Thymus (tissue), 11 donors: Measurements from ENCODE around the gene SYNDIG1. TPM values are rescaled to one million over a fixed set of nuclear protein-coding genes. Genes with fewer than 3 reads are reported as not detected.

ENCODE experiments used
- DNase-seq, 9 donors: peaks; one replicate each; pipeline ENCODE4 v3.0.0-alpha.2; 2013; ENCODE audit warnings: low spot score in 9 of 9, low read depth in 6 of 9, missing footprints in 1 of 9
- H3K27ac ChIP-seq, 2 donors: one replicate each; pipeline ENCODE4 v1.5.1; 2013; ENCODE audit warnings: control low read depth in 1 of 2, low read depth in 1 of 2, low read length in 1 of 2, mild to moderate bottlenecking in 1 of 2, moderate library complexity in 1 of 2
- H3K27me3 ChIP-seq, 2 donors: one replicate each; pipeline ENCODE4 v1.5.1; 2013; ENCODE audit warnings: low read length in 1 of 2; ENCODE audit not compliant: control insufficient read depth in 2 of 2, insufficient read depth in 1 of 2
- H3K36me3 ChIP-seq, 2 donors: one replicate each; pipeline ENCODE4 v1.5.1; 2013; ENCODE audit warnings: low read length in 1 of 2, mild to moderate bottlenecking in 1 of 2, moderate library complexity in 1 of 2; ENCODE audit not compliant: control insufficient read depth in 2 of 2, insufficient read depth in 2 of 2
- H3K4me1 ChIP-seq, 2 donors: one replicate each; pipeline ENCODE4 v1.5.1; 2013; ENCODE audit warnings: low read length in 2 of 2; ENCODE audit not compliant: control insufficient read depth in 2 of 2, insufficient read depth in 2 of 2
- H3K4me3 ChIP-seq, 2 donors: one replicate each; pipeline ENCODE4 v1.5.1; 2013; ENCODE audit warnings: low read length in 2 of 2, control low read depth in 1 of 2, mild to moderate bottlenecking in 1 of 2
- H3K9me3 ChIP-seq, 2 donors: one replicate each; pipeline ENCODE4 v1.5.1; 2013; ENCODE audit warnings: low read length in 1 of 2, mild to moderate bottlenecking in 1 of 2; ENCODE audit not compliant: control insufficient read depth in 2 of 2, insufficient read depth in 1 of 2
- WGBS: extraction: QIAGEN DNeasy Blood & Tissue Kit; methylation state at CpG from one replicate; pipeline ENCODE4 v1.1.7; 2013; 5-methylcytosine and 5-hydroxymethylcytosine counted together
- polyA plus RNA-seq: library from polyadenylated mRNA; stranded (reverse); fragments of 200-250 nt; gene quantifications from one replicate; pipeline ENCODE4 v1.2.3, GENCODE V29; 2013
- total RNA-seq: library from RNA; stranded (reverse); fragments of 120-200 nt; gene quantifications from one replicate; pipeline ENCODE4 v1.2.4, GENCODE V29; 2013
- donor health status: healthy.

The SYNDIG1 gene
- total and polyA plus RNA-seq, 2 donors: 0.41 to 3.2 TPM

- no peaks in the 10 kb centered on the region for H3K36me3 ChIP-seq
- no peak overlapping the region for H3K4me3 ChIP-seq
- peaks cover 0 to 10% of the 10 kb centered on the region in 2 donors for H3K4me1 ChIP-seq
- no peak overlapping the region for H3K27ac ChIP-seq
- H3K9me3 ChIP-seq: no peaks in the 10 kb centered on the region
- WGBS: 96% methylated on average over 2 of the region's 2 CpGs
- no peak for DNase-seq
- H3K27me3 ChIP-seq: no peaks in the 10 kb centered on the region
Measured at GRCh38 chr20:24492698-24493097, 23.3 kb downstream of the SYNDIG1 start.

- DNase-seq: no peak
- Histone ChIP-seq H3K4me3 (no peak overlapping the region), H3K27me3 (no peaks in the 10 kb centered on the region), H3K9me3 (no peaks in the 10 kb centered on the region), H3K36me3 (no peaks in the 10 kb centered on the region), H3K4me1 (peaks cover 0 to 10% of the 10 kb centered on the region in 2 donors), H3K27ac (no peak overlapping the region)
- WGBS: over 99% methylated on average over 4 of the region's 4 CpGs
Measured at GRCh38 chr20:24493181-24493580, 23.8 kb downstream of the SYNDIG1 start.

- WGBS: 97% methylated on average over 23 of the region's 23 CpGs
- Histone ChIP-seq H3K36me3 (no peaks in the 10 kb centered on the region), H3K4me3 (no peak overlapping the region), H3K27me3 (no peaks in the 10 kb centered on the region), H3K9me3 (no peaks in the 10 kb centered on the region), H3K27ac (no peak overlapping the region), H3K4me1 (peaks cover 0 to 10% of the 10 kb centered on the region in 2 donors)
- DNase-seq: no peak
Measured at GRCh38 chr20:24493661-24494459, 24.4 kb downstream of the SYNDIG1 start.

GRCh38 chr20:24494460-24494920 is 25.1 kb downstream of the SYNDIG1 start:
- no peak overlapping the region for H3K27ac ChIP-seq
- no peaks in the 10 kb centered on the region for H3K27me3 ChIP-seq
- H3K4me3 ChIP-seq: no peak overlapping the region
- H3K9me3 ChIP-seq: no peaks in the 10 kb centered on the region
- no peak for DNase-seq
- H3K4me1 ChIP-seq: peaks cover 0 to 10% of the 10 kb centered on the region in 2 donors
- no peaks in the 10 kb centered on the region for H3K36me3 ChIP-seq
- 95% methylated on average over 7 of the region's 7 CpGs for WGBS

GRCh38 chr20:24495266-24495665 is 25.8 kb downstream of the SYNDIG1 start:
- H3K36me3 ChIP-seq: no peaks in the 10 kb centered on the region
- WGBS: 98% methylated on average over 8 of the region's 8 CpGs
- H3K27ac ChIP-seq: no peak overlapping the region
- peaks cover 0 to 10% of the 10 kb centered on the region in 2 donors for H3K4me1 ChIP-seq
- no peak overlapping the region for H3K4me3 ChIP-seq
- no peak for DNase-seq
- H3K27me3 ChIP-seq: no peaks in the 10 kb centered on the region
- H3K9me3 ChIP-seq: no peaks in the 10 kb centered on the region

GRCh38 chr20:24497851-24498250 is 28.4 kb downstream of the SYNDIG1 start:
- H3K36me3 ChIP-seq: no peaks in the 10 kb centered on the region
- H3K27ac ChIP-seq: no peak overlapping the region
- H3K4me3 ChIP-seq: no peak overlapping the region
- 86% methylated on average over 2 of the region's 2 CpGs for WGBS
- no peaks in the 10 kb centered on the region for H3K4me1 ChIP-seq
- no peaks in the 10 kb centered on the region for H3K9me3 ChIP-seq
- DNase-seq: peak in 1 of 9 donors; percentile 28
- no peaks in the 10 kb centered on the region for H3K27me3 ChIP-seq

GRCh38 chr20:24498641-24499040 is 29.2 kb downstream of the SYNDIG1 start:
- Histone ChIP-seq H3K9me3 (no peaks in the 10 kb centered on the region), H3K36me3 (no peaks in the 10 kb centered on the region), H3K4me1 (no peaks in the 10 kb centered on the region), H3K27ac (no peak overlapping the region), H3K27me3 (no peaks in the 10 kb centered on the region), H3K4me3 (no peak overlapping the region)
- no peak for DNase-seq
- over 99% methylated on average over 5 of the region's 5 CpGs for WGBS

GRCh38 chr20:24499472-24499871 is 30.0 kb downstream of the SYNDIG1 start:
- no peak for DNase-seq
- no peaks in the 10 kb centered on the region for H3K27me3 ChIP-seq
- H3K4me1 ChIP-seq: no peaks in the 10 kb centered on the region
- no peak overlapping the region for H3K27ac ChIP-seq
- H3K36me3 ChIP-seq: no peaks in the 10 kb centered on the region
- 98% methylated on average over 6 of the region's 6 CpGs for whole genome bisulfite sequencing
- H3K9me3 ChIP-seq: no peaks in the 10 kb centered on the region
- no peak overlapping the region for H3K4me3 ChIP-seq

- no peaks in the 10 kb centered on the region for H3K9me3 ChIP-seq
- H3K4me1 ChIP-seq: peaks cover 6 to 11% of the 10 kb centered on the region in 2 donors
- H3K27ac ChIP-seq: no peak overlapping the region
- no peaks in the 10 kb centered on the region for H3K27me3 ChIP-seq
- no peak overlapping the region for H3K4me3 ChIP-seq
- WGBS: 96% methylated on average over 15 of the region's 15 CpGs
- H3K36me3 ChIP-seq: no peaks in the 10 kb centered on the region
- DNase-seq: no peak
Measured at GRCh38 chr20:24501764-24502556, 32.5 kb downstream of the SYNDIG1 start.
